PC-9 (cell line): ENCODE measurements around the gene RBM19.

Source experiments
- EZH2 ChIP-seq: fragments of 200-600 bp; sonication (generic); IDR thresholded peaks from 2 replicates; pipeline ENCODE4 v1.8.0; 2017; ENCODE audit warnings: antibody characterized with exemption, low read depth
- TF ChIP-seq, protein P1 (sequence below): fragments of 200-600 bp; sonication (generic); conservative IDR thresholded peaks from 2 replicates; pipeline ENCODE4 v1.6.1; 2017; ENCODE audit warnings: mixed run types, antibody characterized with exemption, mild to moderate bottlenecking, moderate library complexity

- no peak for TF ChIP-seq EZH2
- TF ChIP-seq, protein P1, sequence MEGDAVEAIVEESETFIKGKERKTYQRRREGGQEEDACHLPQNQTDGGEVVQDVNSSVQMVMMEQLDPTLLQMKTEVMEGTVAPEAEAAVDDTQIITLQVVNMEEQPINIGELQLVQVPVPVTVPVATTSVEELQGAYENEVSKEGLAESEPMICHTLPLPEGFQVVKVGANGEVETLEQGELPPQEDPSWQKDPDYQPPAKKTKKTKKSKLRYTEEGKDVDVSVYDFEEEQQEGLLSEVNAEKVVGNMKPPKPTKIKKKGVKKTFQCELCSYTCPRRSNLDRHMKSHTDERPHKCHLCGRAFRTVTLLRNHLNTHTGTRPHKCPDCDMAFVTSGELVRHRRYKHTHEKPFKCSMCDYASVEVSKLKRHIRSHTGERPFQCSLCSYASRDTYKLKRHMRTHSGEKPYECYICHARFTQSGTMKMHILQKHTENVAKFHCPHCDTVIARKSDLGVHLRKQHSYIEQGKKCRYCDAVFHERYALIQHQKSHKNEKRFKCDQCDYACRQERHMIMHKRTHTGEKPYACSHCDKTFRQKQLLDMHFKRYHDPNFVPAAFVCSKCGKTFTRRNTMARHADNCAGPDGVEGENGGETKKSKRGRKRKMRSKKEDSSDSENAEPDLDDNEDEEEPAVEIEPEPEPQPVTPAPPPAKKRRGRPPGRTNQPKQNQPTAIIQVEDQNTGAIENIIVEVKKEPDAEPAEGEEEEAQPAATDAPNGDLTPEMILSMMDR, result no peak
These were observed 77.7 kb downstream of the RBM19 start for GRCh38 chr12:113888435-113888834.
